ENCODE results near the gene SLC25A41.
"Not testable (repeated sequence)": the region's sequence is repeated elsewhere in the genome, so short reads cannot be mapped to it uniquely, and the experiment has no call there.

GRCh38 chr19:6428692-6429418, 4.7 kb downstream of the SLC25A41 start:
- TF ChIP-seq POLR2A, POLR2AphosphoS5 (IDR thresholded peaks at IDR 0.05): not testable (repeated sequence)

Measured in prostate gland (tissue), 1 donor.